ENCODE results near the gene GALNT18.
"Not testable (repeated sequence)": the region's sequence is repeated elsewhere in the genome, so short reads cannot be mapped to it uniquely, and the experiment has no call there.

Gene GALNT18

GRCh38 chr11:11451501-11452005, 170.3 kb downstream of the GALNT18 start:
- DNase-seq, result no peak

- no peak for DNase-seq
Observed at GRCh38 chr11:11450744-11451362, 171.0 kb downstream of the GALNT18 start.

GRCh38 chr11:11449327-11449726, 172.5 kb downstream of the GALNT18 start:
- no peak for DNase-seq

- DNase-seq, result no peak
Observed at GRCh38 chr11:11448626-11449025, 173.2 kb downstream of the GALNT18 start.

- not testable (repeated sequence) for DNase-seq
Observed at GRCh38 chr11:11447601-11448000, 174.2 kb downstream of the GALNT18 start.

- no peak for DNase-seq
Observed at GRCh38 chr11:11446967-11447366, 174.8 kb downstream of the GALNT18 start.

- DNase-seq, result no peak
Observed at GRCh38 chr11:11446564-11446963, 175.2 kb downstream of the GALNT18 start.

- DNase-seq, result no peak
Observed at GRCh38 chr11:11445441-11446185, 176.2 kb downstream of the GALNT18 start.

- no peak for DNase-seq
Observed at GRCh38 chr11:11444804-11445131, 177.0 kb downstream of the GALNT18 start.

GRCh38 chr11:11444027-11444803, 177.6 kb downstream of the GALNT18 start:
- DNase-seq, result no peak

GRCh38 chr11:11442791-11443190, 179.0 kb downstream of the GALNT18 start:
- no peak for DNase-seq

- no peak for DNase-seq
Observed at GRCh38 chr11:11441516-11441915, 180.3 kb downstream of the GALNT18 start.

GRCh38 chr11:11441091-11441490, 180.7 kb downstream of the GALNT18 start:
- DNase-seq, result no peak

- DNase-seq, result no peak
Observed at GRCh38 chr11:11440144-11440543, 181.7 kb downstream of the GALNT18 start.

- no peak for DNase-seq
Observed at GRCh38 chr11:11439591-11439990, 182.2 kb downstream of the GALNT18 start.

- no peak for DNase-seq
Observed at GRCh38 chr11:11436715-11437313, 185.0 kb downstream of the GALNT18 start.

- no peak for DNase-seq
Observed at GRCh38 chr11:11435635-11436034, 186.2 kb downstream of the GALNT18 start.

- no peak for DNase-seq
Observed at GRCh38 chr11:11433960-11434359, 187.8 kb downstream of the GALNT18 start.

- DNase-seq, result no peak
Observed at GRCh38 chr11:11432621-11433319, 189.0 kb downstream of the GALNT18 start.

GRCh38 chr11:11430431-11430830, 191.4 kb downstream of the GALNT18 start:
- DNase-seq, result no peak

- DNase-seq, result no peak
Observed at GRCh38 chr11:11428714-11429113, 193.1 kb downstream of the GALNT18 start.

GRCh38 chr11:11427542-11427941, 194.3 kb downstream of the GALNT18 start:
- DNase-seq, result no peak

GRCh38 chr11:11427140-11427539, 194.7 kb downstream of the GALNT18 start:
- DNase-seq, result no peak
